Activated CD8-positive, alpha-beta memory T cell treated with anti-CD3 and anti-CD28 coated beads, Interleukin-2, amount 50 U/mL, for 24 hours (primary cell): ENCODE measurements around the gene PARP14.
"Not testable (repeated sequence)": the region's sequence is repeated elsewhere in the genome, so short reads cannot be mapped to it uniquely, and the experiment has no call there.

Source experiments
- DNase-seq: peaks from one replicate; pipeline ENCODE4 v3.0.0-alpha.2; 2020; ENCODE audit errors: extremely low read depth

The PARP14 gene

GRCh38 chr3:122719273-122719921 lies 38.8 kb downstream of the PARP14 start:
- DNase-seq, result no peak

GRCh38 chr3:122725106-122725505 lies 44.5 kb downstream of the PARP14 start:
- DNase-seq, result no peak

GRCh38 chr3:122727294-122727693 lies 46.7 kb downstream of the PARP14 start:
- no peak for DNase-seq

- no peak for DNase-seq
These were observed 47.1 kb downstream of the PARP14 start for GRCh38 chr3:122727766-122728165.

GRCh38 chr3:122728186-122728585 lies 47.5 kb downstream of the PARP14 start:
- no peak for DNase-seq

GRCh38 chr3:122728756-122729514 lies 48.3 kb downstream of the PARP14 start:
- no peak for DNase-seq

GRCh38 chr3:122730240-122730639 lies 49.6 kb downstream of the PARP14 start:
- no peak for DNase-seq

GRCh38 chr3:122732682-122733525 lies 52.3 kb downstream of the PARP14 start:
- DNase-seq, result not testable (repeated sequence)

GRCh38 chr3:122739172-122739571 lies 58.5 kb downstream of the PARP14 start:
- DNase-seq, result no peak

GRCh38 chr3:122742234-122742633 lies 61.6 kb downstream of the PARP14 start:
- DNase-seq, result no peak

- DNase-seq, result no peak
These were observed 63.0 kb downstream of the PARP14 start for GRCh38 chr3:122743581-122744120.

- DNase-seq, result no peak
These were observed 64.9 kb downstream of the PARP14 start for GRCh38 chr3:122745369-122746021.

- DNase-seq, result not testable (repeated sequence)
These were observed 66.7 kb downstream of the PARP14 start for GRCh38 chr3:122747295-122747694.

GRCh38 chr3:122748347-122748746 lies 67.7 kb downstream of the PARP14 start:
- no peak for DNase-seq

- no peak for DNase-seq
These were observed 74.3 kb downstream of the PARP14 start for GRCh38 chr3:122754929-122755328.

GRCh38 chr3:122755491-122755890 lies 74.9 kb downstream of the PARP14 start:
- DNase-seq, result no peak

GRCh38 chr3:122758877-122759560 lies 78.4 kb downstream of the PARP14 start:
- no peak for DNase-seq

- DNase-seq, result no peak
These were observed 80.0 kb downstream of the PARP14 start for GRCh38 chr3:122760453-122761271.

- no peak for DNase-seq
These were observed 85.8 kb downstream of the PARP14 start for GRCh38 chr3:122766430-122766829.
